Esophagus muscularis mucosa (tissue), 3 donors: ENCODE data around the gene INO80C.

Experiments
- POLR2A ChIP-seq: fragments of 450-650 bp; IDR thresholded peaks from one replicate; pipeline ENCODE4 v1.6.1; 2017; ENCODE audit warnings: antibody characterized with exemption, moderate library complexity, mild to moderate bottlenecking, low read depth
- POLR2AphosphoS5 ChIP-seq, 2 donors: sonication (generic); formaldehyde crosslinking; IDR thresholded peaks; one replicate each; pipeline ENCODE4 v1.6.1; 2017; ENCODE audit warnings: antibody characterized with exemption in 2 of 2
- TF ChIP-seq, protein P1 (sequence below), 3 experiments: fragments of 200-600 bp in 2 of 3; fragments of 450-650 bp in 1 of 3; sonication (generic) in 2 of 3; IDR thresholded peaks; one replicate each; pipeline ENCODE4 v1.5.1; 2017 to 2019; ENCODE audit warnings: antibody characterized with exemption in 3 of 3, mild to moderate bottlenecking in 2 of 3, moderate library complexity in 1 of 3

DNA sequence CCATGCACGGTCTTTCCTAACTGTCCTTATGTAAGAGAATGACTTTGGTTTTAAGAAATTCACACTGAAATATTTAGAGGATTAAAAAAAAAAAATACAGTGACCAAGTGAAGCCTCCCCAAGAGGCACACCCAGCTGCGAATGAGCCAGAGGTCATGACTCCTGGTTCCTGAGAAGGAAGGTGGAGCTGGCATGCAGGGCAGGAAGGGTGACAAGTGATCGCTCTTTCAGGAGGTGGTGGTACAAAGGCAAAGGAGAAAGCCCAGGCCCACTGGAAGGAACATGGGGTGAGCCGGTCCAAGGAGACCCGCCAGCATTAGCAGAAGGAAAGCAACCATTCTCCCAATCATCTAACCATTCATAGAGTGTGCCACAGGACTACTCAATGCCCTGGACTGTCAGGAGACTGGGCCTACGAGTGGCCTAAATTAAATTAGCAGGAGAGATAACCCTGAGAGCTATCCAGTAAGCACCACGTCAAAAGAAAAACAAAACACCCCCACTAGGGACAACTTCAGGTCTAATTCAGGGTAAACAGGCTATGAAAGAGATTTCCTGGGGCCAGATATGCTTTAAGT lies 7.8 kb downstream of the INO80C start:
- TF ChIP-seq, protein P1, sequence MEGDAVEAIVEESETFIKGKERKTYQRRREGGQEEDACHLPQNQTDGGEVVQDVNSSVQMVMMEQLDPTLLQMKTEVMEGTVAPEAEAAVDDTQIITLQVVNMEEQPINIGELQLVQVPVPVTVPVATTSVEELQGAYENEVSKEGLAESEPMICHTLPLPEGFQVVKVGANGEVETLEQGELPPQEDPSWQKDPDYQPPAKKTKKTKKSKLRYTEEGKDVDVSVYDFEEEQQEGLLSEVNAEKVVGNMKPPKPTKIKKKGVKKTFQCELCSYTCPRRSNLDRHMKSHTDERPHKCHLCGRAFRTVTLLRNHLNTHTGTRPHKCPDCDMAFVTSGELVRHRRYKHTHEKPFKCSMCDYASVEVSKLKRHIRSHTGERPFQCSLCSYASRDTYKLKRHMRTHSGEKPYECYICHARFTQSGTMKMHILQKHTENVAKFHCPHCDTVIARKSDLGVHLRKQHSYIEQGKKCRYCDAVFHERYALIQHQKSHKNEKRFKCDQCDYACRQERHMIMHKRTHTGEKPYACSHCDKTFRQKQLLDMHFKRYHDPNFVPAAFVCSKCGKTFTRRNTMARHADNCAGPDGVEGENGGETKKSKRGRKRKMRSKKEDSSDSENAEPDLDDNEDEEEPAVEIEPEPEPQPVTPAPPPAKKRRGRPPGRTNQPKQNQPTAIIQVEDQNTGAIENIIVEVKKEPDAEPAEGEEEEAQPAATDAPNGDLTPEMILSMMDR (IDR thresholded peaks at IDR 0.05): no peak
- TF ChIP-seq POLR2A: no peak
- TF ChIP-seq POLR2AphosphoS5 (IDR thresholded peaks at IDR 0.05): no peak
